GM18907 (cell line): ENCODE results near the gene MYO15B.

Experiments used
- ATAC-seq: cut with Tn5 transposase; IDR thresholded peaks from one replicate; pipeline ENCODE4 v1.9.1; 2021; ENCODE audit warnings: mild to moderate bottlenecking, moderate library complexity; ENCODE audit not compliant: unreplicated experiment

The MYO15B gene

GRCh38 chr17:75601057-75601987, 13.7 kb downstream of the MYO15B start:
- ATAC-seq, result no peak

DNA sequence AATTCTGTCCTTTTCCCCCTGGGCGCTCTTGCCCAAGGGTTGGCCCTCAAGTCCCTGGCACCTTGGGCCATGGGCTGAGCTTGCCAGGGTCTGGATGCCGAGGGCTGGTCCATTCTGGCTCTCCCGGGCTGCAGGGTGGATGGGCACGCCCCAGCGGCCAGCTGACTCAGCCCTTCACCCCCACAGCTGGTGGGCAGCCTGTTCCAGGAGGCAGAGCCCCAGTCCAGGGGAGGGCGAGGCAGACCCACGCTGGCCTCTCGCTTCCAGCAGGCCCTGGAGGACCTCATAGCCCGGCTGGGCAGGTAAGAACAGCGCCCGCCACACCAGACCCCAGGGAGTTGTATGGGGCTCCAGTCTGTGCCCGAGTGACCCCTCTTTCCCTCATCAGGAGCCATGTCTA, 15.0 kb downstream of the MYO15B start:
- no peak for ATAC-seq

DNA sequence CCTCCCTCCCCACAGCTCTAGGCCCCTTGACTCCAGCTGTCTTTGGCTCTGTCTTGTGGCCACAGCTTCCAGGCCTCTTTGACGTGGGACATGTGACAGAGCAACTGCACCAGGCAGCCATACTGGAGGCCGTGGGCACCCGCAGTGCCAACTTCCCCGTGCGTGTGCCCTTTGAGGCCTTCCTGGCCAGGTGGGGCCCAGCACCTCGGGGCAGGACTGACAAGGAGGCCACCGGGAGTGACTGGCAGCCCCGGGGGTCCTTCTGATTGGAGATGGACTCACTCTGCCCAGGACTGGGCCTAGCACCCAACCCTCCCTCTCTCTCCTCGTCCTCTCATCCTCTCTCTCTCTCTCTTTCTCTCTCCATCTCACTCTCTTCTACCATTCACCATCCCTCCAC, 15.5 kb downstream of the MYO15B start:
- no peak for ATAC-seq

DNA sequence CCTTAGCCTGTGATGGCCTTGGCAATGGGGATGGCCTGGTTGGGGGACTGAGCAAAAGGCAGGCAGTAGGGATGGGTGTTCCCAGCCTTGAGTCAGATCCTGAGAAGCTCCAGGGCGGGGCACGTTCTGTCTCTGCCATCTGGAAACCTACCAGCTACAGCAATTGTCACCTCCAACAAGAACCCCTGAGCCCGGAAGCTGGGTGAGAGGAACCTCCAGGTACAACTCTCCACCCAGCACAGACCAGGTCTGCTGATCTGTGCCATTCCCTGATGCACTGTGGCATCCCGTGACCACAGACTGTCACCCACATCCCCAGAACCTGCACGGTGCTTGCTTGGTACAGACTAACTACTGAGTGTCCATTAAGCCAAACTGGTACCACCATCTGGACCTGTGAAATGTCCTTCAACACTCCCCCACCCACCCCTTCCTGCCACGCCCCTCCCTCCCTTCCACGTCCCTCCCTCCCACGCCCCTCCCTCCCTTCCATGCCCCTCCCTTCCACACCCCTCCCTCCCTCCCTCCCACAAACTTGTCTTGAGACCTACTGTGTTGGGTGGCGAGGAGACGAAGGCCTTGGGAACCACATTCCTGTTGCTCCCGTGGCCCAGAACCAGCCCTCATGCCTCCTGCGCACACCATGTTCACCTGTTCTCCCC, 16.6 kb downstream of the MYO15B start:
- no peak for ATAC-seq

DNA sequence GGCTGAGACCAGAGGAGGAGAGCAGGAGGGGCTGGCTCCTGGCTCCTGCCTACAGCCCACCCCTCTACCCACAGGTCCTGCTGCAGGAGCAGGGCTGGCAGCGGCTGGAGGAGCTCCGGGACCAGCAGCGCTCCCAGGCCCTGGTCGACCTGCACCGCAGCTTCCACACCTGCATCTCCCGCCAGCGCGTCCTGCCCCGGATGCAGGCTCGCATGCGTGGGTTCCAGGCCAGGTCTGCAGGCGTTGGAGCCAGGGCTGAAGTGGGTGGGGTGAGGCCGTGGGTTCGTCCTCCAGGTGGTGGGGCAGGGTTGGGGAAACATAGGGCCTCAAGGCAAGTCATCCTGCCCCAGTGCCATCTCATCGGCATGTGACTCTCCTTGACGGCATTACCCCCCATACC, 18.2 kb downstream of the MYO15B start:
- ATAC-seq, result no peak

DNA sequence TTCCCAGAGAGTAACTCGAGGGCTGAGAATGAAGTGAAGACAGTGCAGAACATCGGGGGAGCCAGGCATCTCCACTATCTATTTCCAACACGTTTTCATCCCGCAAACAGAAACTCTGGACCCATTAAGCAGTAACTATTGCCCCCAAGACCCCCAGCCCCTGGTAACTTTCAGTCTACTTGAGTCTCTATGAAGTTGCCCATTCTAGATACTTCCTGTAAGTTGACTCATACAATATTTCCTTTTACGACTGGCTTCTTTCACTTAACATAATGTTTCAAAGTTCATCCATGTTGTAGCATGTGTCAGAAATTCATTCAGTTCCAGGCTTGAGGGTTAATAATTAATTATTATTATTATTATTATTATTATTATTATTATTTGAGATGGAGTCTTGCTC, 19.5 kb downstream of the MYO15B start:
- no peak for ATAC-seq

- ATAC-seq, result no peak
Measured at GRCh38 chr17:75610103-75610984, 22.7 kb downstream of the MYO15B start.

DNA sequence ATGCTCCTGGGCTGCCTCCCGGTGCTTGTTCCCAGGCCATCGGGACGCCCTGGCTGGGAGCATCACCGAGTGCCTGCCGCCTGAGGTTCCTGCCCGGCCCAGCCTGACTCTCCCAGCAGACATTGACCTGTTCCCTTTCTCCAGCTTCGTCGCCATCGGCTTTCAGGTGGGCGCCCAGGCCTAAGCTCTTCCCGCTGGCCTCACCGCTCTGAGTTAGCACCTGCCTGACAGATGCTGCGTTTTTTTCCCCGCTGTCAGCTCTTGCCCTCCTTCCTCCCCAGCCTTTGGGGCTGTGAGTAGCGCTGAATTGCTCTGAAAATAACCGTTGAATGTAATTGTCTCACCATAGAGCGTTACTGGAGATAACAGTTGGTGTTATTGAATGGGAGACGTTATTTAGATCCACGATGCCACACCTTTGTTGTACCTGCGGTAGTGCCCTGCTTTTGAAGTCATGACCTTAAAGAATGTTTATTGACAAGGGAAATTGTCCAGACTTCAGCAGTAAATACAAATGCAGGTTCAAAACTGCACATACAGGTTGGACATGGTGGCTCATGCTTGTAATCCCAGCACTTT, 24.3 kb downstream of the MYO15B start:
- no peak for ATAC-seq

DNA sequence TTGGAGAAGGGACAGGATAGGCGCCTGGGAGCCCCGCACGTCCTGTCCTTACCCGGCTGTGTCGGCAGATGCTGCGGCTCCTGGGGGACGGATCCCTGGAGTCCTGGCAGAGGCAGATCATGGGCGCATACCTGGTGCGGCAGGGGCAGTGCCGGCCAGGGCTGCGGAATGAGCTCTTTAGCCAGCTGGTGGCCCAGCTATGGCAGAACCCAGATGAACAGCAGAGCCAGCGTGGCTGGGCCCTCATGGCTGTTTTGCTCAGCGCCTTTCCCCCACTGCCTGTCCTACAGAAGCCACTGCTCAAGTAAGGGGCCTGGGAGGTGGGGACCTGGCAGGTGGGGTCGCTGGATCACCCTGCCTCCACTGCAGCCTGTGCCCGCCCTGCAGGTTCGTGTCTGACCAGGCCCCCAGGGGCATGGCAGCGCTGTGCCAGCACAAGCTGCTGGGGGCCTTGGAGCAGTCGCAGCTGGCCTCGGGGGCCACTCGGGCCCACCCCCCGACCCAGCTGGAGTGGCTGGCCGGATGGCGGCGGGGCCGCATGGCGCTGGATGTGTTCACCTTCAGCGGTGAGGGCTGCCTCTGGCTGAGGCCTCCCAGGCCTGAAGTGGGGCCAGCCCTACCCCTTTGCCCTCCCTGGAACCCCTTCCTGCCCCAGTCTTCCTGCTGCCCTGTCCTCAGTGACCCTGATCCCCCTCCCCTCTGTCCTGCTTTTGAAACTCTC, 25.5 kb downstream of the MYO15B start:
- no peak for ATAC-seq

GRCh38 chr17:75614006-75614405, 26.4 kb downstream of the MYO15B start:
- no peak for ATAC-seq

- ATAC-seq, result no peak
Measured at GRCh38 chr17:75614556-75615270, 27.1 kb downstream of the MYO15B start.

DNA sequence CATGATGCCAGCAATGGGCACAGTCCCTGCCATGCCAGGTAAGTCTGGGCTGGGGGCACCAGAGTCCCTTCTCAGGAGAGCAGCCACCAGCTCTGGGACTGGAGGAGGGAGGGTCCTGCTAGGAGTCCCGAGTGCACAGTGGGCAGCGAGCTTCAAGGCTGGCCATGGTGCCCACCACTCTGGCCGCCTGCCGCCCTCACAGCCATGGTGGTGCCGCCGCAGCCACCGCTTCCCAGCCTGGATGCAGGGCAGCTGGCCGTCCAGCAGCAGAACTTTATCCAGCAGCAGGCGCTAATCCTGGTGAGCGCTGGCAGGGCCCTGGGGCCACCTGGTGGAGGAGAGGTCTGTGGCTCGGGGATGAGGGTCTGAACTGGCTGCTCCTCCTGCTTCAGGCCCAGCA, 27.7 kb downstream of the MYO15B start:
- ATAC-seq, result no peak

DNA sequence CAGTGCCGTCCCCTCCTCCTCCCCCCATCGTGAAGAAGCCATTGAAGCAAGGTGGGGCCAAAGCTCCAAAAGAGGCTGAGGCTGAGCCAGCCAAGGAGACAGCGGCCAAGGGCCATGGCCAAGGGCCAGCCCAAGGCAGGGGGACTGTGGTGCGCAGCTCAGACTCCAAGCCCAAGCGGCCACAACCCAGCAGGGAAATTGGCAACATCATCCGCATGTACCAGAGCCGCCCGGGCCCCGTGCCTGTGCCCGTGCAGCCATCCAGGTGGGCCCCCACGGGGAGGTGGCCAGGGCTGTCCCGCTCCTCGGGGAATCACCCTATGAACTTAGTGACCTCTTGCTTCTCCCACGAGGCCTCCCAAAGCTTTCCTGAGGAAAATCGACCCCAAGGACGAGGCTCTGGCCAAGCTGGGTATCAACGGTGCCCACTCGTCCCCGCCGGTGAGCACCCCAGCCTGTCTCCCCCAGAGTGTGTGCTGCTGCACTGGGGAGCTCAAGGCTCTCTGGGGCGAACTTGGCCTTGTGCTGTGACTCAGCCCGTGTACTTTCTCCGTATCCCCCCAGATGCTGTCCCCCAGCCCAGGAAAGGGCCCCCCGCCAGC, 29.0 kb downstream of the MYO15B start:
- no peak for ATAC-seq

DNA sequence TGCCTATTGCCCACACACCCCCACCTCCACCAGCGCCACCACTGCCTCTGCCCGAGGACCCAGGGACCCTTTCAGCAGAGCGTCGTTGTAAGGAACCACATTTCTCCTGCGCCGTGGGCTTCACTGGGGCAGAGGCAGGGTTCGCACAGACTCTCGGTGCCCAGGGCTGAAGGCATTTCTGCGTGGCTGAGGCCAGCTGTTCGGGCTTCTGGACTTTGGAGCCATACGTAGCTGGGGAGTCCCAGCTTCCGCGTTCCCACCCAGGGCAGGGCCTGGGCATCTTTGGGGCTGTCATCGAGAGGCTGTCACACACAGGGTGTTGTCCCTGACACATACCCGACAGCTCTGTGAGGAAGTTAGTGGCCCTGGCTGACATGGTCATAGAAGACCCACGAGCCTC, 29.6 kb downstream of the MYO15B start:
- no peak for ATAC-seq

GRCh38 chr17:75617675-75618074, 30.1 kb downstream of the MYO15B start:
- ATAC-seq, result no peak

- no peak for ATAC-seq
Measured at GRCh38 chr17:75619506-75620431, 32.2 kb downstream of the MYO15B start.

DNA sequence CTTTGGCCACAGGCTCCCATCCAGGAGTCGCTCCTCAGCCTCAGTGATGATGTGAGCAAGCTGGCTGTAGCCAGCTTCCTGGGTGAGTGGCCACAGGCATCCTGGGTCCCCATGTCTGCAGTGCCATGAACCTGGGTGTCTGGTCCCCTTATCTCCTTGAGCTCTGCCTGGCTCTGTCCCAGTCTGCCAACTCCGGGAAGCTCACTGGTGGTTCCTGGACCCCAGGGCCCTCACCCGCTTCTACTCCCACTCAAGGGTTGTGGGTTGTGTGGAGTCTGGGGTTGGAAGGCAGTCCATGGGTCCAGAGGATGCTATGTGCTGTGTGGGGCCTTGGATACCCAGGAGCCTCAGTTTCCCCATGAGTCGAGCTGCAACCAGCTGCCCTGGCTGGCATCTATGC, 33.9 kb downstream of the MYO15B start:
- ATAC-seq, result no peak

DNA sequence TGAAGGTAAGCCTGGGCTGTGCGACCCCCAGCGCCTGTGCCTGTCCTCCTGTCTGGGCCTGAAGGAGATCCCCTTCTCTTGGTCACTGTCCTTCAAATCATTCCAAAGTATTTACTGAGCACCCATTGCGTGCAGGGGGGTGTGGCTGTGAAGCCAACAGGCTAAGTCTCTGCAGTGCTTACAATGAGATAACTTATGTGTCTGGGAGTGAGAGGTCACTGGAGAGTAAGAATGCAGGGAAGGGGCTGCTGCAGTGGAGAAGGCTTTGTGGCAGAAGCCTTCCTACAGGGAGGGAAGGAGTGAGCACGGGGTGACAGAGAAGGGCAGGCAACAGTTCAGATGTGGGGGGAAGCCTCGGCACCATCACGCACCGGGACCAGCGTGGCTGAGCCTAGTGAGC, 34.5 kb downstream of the MYO15B start:
- no peak for ATAC-seq
